Measurements from ENCODE around the gene GAS6. TPM values are rescaled to one million over a fixed set of nuclear protein-coding genes. Genes with fewer than 3 reads are reported as not detected.

Gene GAS6
- polyA plus RNA-seq, 1 donor from 2014 or later, result 52.4 TPM

DNA sequence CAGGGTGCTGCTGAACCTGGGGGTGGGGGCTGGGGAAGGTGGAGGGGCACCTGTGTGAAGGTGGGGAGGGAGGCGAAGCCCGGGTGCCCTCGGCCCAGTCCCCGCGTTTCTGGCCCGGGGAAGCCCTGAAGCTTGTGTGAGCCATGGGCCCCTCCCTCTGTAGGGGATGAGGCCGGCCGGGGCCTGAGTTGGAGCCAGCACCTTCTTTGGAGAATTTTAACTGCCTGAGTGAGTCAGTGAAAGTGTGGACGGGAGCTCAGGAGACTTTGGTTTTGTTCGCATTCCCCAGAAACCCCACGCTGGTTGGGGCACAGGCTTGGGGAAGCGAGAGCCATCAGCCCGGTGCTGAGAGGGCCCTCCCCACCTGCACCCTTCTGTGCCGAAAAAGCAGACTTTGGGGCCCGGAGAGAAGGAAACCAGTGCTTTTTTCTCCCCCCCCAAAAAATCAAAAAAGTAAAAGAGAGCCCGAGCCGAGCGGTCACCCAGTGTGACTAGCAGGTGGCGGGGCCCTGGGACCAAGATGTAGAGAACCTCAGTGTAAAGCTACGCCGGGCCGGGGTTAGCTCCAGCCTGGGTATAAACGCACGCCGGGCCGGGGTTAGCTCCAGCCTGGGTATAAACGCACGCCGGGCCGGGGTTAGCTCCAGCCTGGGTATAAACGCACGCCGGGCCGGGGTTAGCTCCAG, 59.7 kb downstream of the GAS6 start:
- Histone ChIP-seq H4K20me1 (ENCODE audit: insufficient read depth) (no peaks in the 10 kb centered on the region), H3K4me3 (ENCODE audit: low read length) (no peak overlapping the region), H2AFZ (ENCODE audit: low read depth, low read length) (no peak overlapping the region), H3K9ac (ENCODE audit: low read length) (no peak overlapping the region), H3K36me3 (ENCODE audit: insufficient read depth, low read length) (no peaks in the 10 kb centered on the region), H3K79me2 (replicated peaks; ENCODE audit: insufficient read depth, low read length) (no peaks in the 10 kb centered on the region), H3K4me2 (ENCODE audit: low read length) (no peak overlapping the region), H3K27me3 (ENCODE audit: insufficient read depth, low read depth, low read length) (no peaks in the 10 kb centered on the region), H3F3A (ENCODE audit: insufficient read depth, low read length, poor library complexity, severe bottlenecking) (no peaks in the 10 kb centered on the region), H3K9me3 (ENCODE audit: low read length) (no peaks in the 10 kb centered on the region), H3K27ac (ENCODE audit: low read length) (no peak overlapping the region), H3K9me2 (ENCODE audit: insufficient read depth, low read length) (no peaks in the 10 kb centered on the region)
- TF ChIP-seq EZH2 (IDR thresholded peaks at IDR 0.05; ENCODE audit: borderline replicate concordance, insufficient read depth, low read length, poor library complexity, severe bottlenecking) (no peak), EP300 (conservative IDR thresholded peaks at IDR 0.05; ENCODE audit: poor library complexity, severe bottlenecking) (no peak), MXI1 (conservative IDR thresholded peaks at IDR 0.05; ENCODE audit: poor library complexity, severe bottlenecking) (no peak), TAF1 (IDR thresholded peaks at IDR 0.05; ENCODE audit: low read depth) (no peak), POLR2AphosphoS5 (IDR thresholded peaks at IDR 0.05) (no peak), CTCF (IDR thresholded peaks at IDR 0.05; ENCODE audit: poor library complexity, severe bottlenecking) (no peak), SMC3 (conservative IDR thresholded peaks at IDR 0.05; ENCODE audit: poor library complexity) (no peak), RAD21 (conservative IDR thresholded peaks at IDR 0.05) (no peak)
- TF ChIP-seq, protein P1, sequence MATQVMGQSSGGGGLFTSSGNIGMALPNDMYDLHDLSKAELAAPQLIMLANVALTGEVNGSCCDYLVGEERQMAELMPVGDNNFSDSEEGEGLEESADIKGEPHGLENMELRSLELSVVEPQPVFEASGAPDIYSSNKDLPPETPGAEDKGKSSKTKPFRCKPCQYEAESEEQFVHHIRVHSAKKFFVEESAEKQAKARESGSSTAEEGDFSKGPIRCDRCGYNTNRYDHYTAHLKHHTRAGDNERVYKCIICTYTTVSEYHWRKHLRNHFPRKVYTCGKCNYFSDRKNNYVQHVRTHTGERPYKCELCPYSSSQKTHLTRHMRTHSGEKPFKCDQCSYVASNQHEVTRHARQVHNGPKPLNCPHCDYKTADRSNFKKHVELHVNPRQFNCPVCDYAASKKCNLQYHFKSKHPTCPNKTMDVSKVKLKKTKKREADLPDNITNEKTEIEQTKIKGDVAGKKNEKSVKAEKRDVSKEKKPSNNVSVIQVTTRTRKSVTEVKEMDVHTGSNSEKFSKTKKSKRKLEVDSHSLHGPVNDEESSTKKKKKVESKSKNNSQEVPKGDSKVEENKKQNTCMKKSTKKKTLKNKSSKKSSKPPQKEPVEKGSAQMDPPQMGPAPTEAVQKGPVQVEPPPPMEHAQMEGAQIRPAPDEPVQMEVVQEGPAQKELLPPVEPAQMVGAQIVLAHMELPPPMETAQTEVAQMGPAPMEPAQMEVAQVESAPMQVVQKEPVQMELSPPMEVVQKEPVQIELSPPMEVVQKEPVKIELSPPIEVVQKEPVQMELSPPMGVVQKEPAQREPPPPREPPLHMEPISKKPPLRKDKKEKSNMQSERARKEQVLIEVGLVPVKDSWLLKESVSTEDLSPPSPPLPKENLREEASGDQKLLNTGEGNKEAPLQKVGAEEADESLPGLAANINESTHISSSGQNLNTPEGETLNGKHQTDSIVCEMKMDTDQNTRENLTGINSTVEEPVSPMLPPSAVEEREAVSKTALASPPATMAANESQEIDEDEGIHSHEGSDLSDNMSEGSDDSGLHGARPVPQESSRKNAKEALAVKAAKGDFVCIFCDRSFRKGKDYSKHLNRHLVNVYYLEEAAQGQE (IDR thresholded peaks at IDR 0.05; ENCODE audit: borderline replicate concordance), result no peak

- H3K4me3 ChIP-seq (ENCODE audit: low read length), result no peak overlapping the region
Observed at GRCh38 chr13:113803409-113804016, 60.4 kb downstream of the GAS6 start.

More at GRCh38 chr13:113803409-113804016, 60.4 kb downstream of the GAS6 start:
- no peaks in the 10 kb centered on the region for H3K27me3 ChIP-seq (ENCODE audit: insufficient read depth, low read depth, low read length)
- no peaks in the 10 kb centered on the region for H3K36me3 ChIP-seq (ENCODE audit: insufficient read depth, low read length)
- no peaks in the 10 kb centered on the region for H3K9me3 ChIP-seq (ENCODE audit: low read length)
- H3K9ac ChIP-seq (ENCODE audit: low read length), result no peak overlapping the region
- TF ChIP-seq TAF1 (IDR thresholded peaks at IDR 0.05; ENCODE audit: low read depth) (no peak), POLR2AphosphoS5 (IDR thresholded peaks at IDR 0.05) (no peak), CTCF (IDR thresholded peaks at IDR 0.05; ENCODE audit: poor library complexity, severe bottlenecking) (no peak), MXI1 (conservative IDR thresholded peaks at IDR 0.05; ENCODE audit: poor library complexity, severe bottlenecking) (no peak), SMC3 (conservative IDR thresholded peaks at IDR 0.05; ENCODE audit: poor library complexity) (no peak), EP300 (conservative IDR thresholded peaks at IDR 0.05; ENCODE audit: poor library complexity, severe bottlenecking) (no peak), EZH2 (IDR thresholded peaks at IDR 0.05; ENCODE audit: borderline replicate concordance, insufficient read depth, low read length, poor library complexity, severe bottlenecking) (no peak)
- TF ChIP-seq, protein P1 (IDR thresholded peaks at IDR 0.05; ENCODE audit: borderline replicate concordance), result no peak
- H2AFZ ChIP-seq (ENCODE audit: low read depth, low read length), result no peak overlapping the region
- no peaks in the 10 kb centered on the region for H3F3A ChIP-seq (ENCODE audit: insufficient read depth, low read length, poor library complexity, severe bottlenecking)
- H3K27ac ChIP-seq (ENCODE audit: low read length), result no peak overlapping the region
- no peaks in the 10 kb centered on the region for H4K20me1 ChIP-seq (ENCODE audit: insufficient read depth)
- no peaks in the 10 kb centered on the region for H3K9me2 ChIP-seq (ENCODE audit: insufficient read depth, low read length)
- no peak overlapping the region for H3K4me2 ChIP-seq (ENCODE audit: low read length)
- no peaks in the 10 kb centered on the region for H3K79me2 ChIP-seq (replicated peaks; ENCODE audit: insufficient read depth, low read length)
